Stimulated activated naive B cell treated with anti-CD40 and anti-IgM and Interleukin-4, amounts not matched to agents 10 μg/mL and 1 μg/mL and 100 μg/mL, for 72 hours (primary cell): ENCODE measurements around the gene PRKAR1B.

ENCODE experiments used
- ATAC-seq, 2 donors: fragments of 150-1000 bp; cut with Tn5 transposase; replicated peaks; 2 replicates each; pipeline ENCODE4 v1.10.0; 2021; ENCODE audit warnings: moderate library complexity in 1 of 2
- DNase-seq: peaks from one replicate; pipeline ENCODE4 v3.0.0; 2021
- H3K27ac Mint-ChIP-seq: one replicate; pipeline ENCODE4 v1.8.0; 2022; ENCODE audit warnings: mild to moderate bottlenecking, mixed read lengths
- H3K27me3 Mint-ChIP-seq, 2 donors: one replicate each; pipeline ENCODE4 v1.8.0; 2022; ENCODE audit warnings: mixed read lengths in 2 of 2
- H3K36me3 Mint-ChIP-seq, 2 donors: one replicate each; pipeline ENCODE4 v1.8.0; 2022; ENCODE audit warnings: mixed read lengths in 2 of 2, mild to moderate bottlenecking in 1 of 2
- H3K4me1 Mint-ChIP-seq, 2 donors: one replicate each; pipeline ENCODE4 v1.8.0; 2022; ENCODE audit warnings: mixed read lengths in 2 of 2, mild to moderate bottlenecking in 1 of 2
- H3K4me3 Mint-ChIP-seq, 2 donors: one replicate each; pipeline ENCODE4 v1.8.0; 2022; ENCODE audit warnings: mild to moderate bottlenecking in 2 of 2, mixed read lengths in 2 of 2, moderate library complexity in 1 of 2
- H3K9me3 Mint-ChIP-seq, 2 donors: one replicate each; pipeline ENCODE4 v1.8.0; 2022; ENCODE audit warnings: mixed read lengths in 2 of 2, mild to moderate bottlenecking in 1 of 2

PRKAR1B gene

GRCh38 chr7:549066-549890 lies 177.8 kb downstream of the PRKAR1B start:
- Mint-ChIP-seq H3K27me3 (no peaks in the 10 kb centered on the region), H3K27ac (peak overlapping the region; percentile 31), H3K4me1 (peaks cover 0 to 2% of the 10 kb centered on the region in 2 donors), H3K36me3 (peaks cover 16 to 33% of the 10 kb centered on the region in 2 donors), H3K9me3 (peaks cover 4 to 5% of the 10 kb centered on the region in 2 donors), H3K4me3 (no peak overlapping the region)
- no peak for DNase-seq
- no peak for ATAC-seq

- Mint-ChIP-seq H3K4me3 (no peak overlapping the region), H3K27ac (peak overlapping the region; percentile 56), H3K4me1 (peaks cover 0 to 2% of the 10 kb centered on the region in 2 donors), H3K27me3 (peaks cover 0 to 3% of the 10 kb centered on the region in 2 donors), H3K9me3 (peaks cover 4 to 5% of the 10 kb centered on the region in 2 donors), H3K36me3 (peaks cover 16 to 32% of the 10 kb centered on the region in 2 donors)
- ATAC-seq (no peak), DNase-seq (no peak)
Measured at GRCh38 chr7:548401-548800, 178.7 kb downstream of the PRKAR1B start.

DNA sequence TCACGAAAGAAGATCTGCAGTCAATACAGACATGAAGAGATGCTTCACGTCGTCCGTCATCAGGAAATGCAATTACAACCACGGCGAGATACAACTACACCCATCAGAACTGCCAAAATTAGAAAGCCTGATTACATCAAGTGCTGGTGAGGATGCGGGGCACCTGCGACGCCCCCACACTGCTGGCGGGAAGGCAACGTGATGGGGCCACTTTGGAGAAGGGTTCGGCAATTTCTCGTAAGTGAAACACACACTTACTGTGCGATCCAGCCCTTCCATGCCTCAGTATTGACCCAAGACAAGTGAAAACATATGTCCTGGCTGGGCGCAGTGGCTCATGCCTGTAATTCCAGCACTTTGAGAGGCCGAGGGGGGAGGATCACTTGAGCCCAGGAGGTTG lies 181.6 kb downstream of the PRKAR1B start:
- DNase-seq (no peak), ATAC-seq (no peak)
- Mint-ChIP-seq H3K27me3 (peaks cover 11 to 13% of the 10 kb centered on the region in 2 donors), H3K4me1 (peaks cover 6 to 7% of the 10 kb centered on the region in 2 donors), H3K27ac (no peak overlapping the region), H3K4me3 (no peak overlapping the region), H3K9me3 (peaks cover 4 to 11% of the 10 kb centered on the region in 2 donors), H3K36me3 (peaks cover 13 to 31% of the 10 kb centered on the region in 2 donors)

- Mint-ChIP-seq H3K9me3 (peaks cover 4 to 11% of the 10 kb centered on the region in 2 donors), H3K27me3 (peaks cover 11 to 13% of the 10 kb centered on the region in 2 donors), H3K4me1 (peaks cover 7 to 8% of the 10 kb centered on the region in 2 donors), H3K36me3 (peaks cover 5 to 22% of the 10 kb centered on the region in 2 donors), H3K27ac (no peak overlapping the region), H3K4me3 (no peak overlapping the region)
- ATAC-seq = no peak
- DNase-seq = no peak
Measured at GRCh38 chr7:544338-545221, 182.5 kb downstream of the PRKAR1B start.

GRCh38 chr7:543501-544337 lies 183.4 kb downstream of the PRKAR1B start:
- peaks cover 7 to 8% of the 10 kb centered on the region in 2 donors for H3K4me1 Mint-ChIP-seq
- no peak overlapping the region for H3K27ac Mint-ChIP-seq
- ATAC-seq (no peak), DNase-seq (no peak)
- H3K27me3 Mint-ChIP-seq = peaks cover 11 to 13% of the 10 kb centered on the region in 2 donors
- H3K9me3 Mint-ChIP-seq = peaks cover 4 to 11% of the 10 kb centered on the region in 2 donors
- no peak overlapping the region for H3K4me3 Mint-ChIP-seq
- H3K36me3 Mint-ChIP-seq = peaks cover 1 to 14% of the 10 kb centered on the region in 2 donors

DNA sequence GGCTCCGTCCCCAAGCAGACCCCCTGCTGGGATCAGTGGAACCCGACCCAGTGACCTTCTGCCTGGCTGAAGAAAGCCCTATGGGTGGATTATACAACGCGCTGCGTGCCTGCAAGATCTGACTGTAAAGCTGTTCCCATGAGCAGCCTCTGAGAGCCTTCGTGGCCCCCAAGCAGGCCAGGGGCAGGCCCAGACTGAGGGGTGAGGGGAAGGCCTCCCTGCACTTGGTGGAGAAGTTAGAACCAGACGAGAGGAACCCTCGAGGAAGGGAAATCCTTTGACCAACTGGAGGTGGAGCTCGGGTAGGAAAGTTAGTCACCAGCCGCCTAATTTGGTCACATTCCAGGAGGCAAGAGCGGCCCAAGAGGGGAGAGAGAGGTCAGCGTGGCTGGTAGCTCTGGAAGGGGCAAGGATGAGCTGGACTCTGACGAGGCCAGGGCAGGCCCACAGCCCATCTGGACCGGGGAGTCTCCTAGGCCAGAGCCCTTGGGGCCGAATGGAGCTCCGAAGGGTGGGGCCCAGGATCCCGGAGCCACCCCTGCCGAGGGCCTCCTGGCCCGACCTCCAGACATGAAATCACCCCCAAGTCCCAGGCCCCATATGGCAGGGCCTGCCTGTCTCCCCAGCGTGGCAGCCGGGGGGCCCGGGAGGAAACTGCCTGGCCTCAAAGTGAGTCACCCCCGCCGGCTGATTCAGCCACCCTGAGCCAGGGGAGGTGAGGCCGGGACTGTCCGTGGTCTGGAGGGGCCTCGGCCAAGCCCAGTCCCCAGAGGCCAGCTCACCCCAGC lies 184.2 kb downstream of the PRKAR1B start:
- peaks cover 11 to 13% of the 10 kb centered on the region in 2 donors for H3K27me3 Mint-ChIP-seq
- ATAC-seq = peak in 1 of 2 donors; percentile 51
- no peak overlapping the region for H3K27ac Mint-ChIP-seq
- peaks cover 0 to 6% of the 10 kb centered on the region in 2 donors for H3K36me3 Mint-ChIP-seq
- H3K4me1 Mint-ChIP-seq = peaks cover 7 to 8% of the 10 kb centered on the region in 2 donors
- H3K4me3 Mint-ChIP-seq = no peak overlapping the region
- peaks cover 4 to 11% of the 10 kb centered on the region in 2 donors for H3K9me3 Mint-ChIP-seq
- no peak for DNase-seq

DNA sequence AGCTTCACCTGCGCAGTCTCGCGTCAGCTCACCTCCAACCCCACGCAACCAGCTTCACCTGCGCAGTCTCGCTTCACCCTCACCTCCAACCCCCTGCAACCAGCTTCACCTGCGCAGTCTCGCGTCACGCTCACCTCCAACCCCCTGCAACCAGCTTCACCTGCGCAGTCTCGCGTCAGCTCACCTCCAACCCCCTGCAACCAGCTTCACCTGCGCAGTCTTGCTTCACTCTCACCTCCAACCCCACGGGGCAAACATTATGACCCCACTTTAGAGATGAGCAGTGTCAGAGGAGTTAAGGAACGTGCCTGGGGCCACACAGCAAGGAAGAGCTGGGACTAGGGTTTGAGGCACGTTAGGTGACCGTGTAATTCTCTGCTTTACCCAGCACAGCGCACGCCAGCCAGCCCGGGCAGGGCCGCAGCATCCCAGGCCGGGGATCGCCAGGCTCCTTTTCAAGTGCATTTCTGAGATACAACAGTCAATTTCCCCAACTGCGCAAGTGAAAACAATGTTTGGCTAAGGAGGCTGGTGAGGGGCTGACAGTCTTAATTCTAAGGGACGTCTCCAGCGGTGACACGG lies 184.9 kb downstream of the PRKAR1B start:
- H3K4me1 Mint-ChIP-seq = peaks cover 7 to 8% of the 10 kb centered on the region in 2 donors
- peaks cover 11 to 13% of the 10 kb centered on the region in 2 donors for H3K27me3 Mint-ChIP-seq
- H3K36me3 Mint-ChIP-seq = peaks cover 0 to 6% of the 10 kb centered on the region in 2 donors
- H3K9me3 Mint-ChIP-seq = peaks cover 4 to 11% of the 10 kb centered on the region in 2 donors
- DNase-seq (no peak), ATAC-seq (no peak)
- H3K27ac Mint-ChIP-seq = peak overlapping the region; percentile 6
- no peak overlapping the region for H3K4me3 Mint-ChIP-seq

GRCh38 chr7:541661-542060 lies 185.4 kb downstream of the PRKAR1B start:
- Mint-ChIP-seq H3K27me3 (peaks cover 11 to 13% of the 10 kb centered on the region in 2 donors), H3K4me3 (no peak overlapping the region), H3K4me1 (peaks cover 6 to 8% of the 10 kb centered on the region in 2 donors), H3K27ac (peak overlapping the region; percentile 6), H3K9me3 (peaks cover 4 to 11% of the 10 kb centered on the region in 2 donors), H3K36me3 (peaks cover 0 to under 1% of the 10 kb centered on the region in 2 donors)
- DNase-seq (no peak), ATAC-seq (no peak)

- no peaks in the 10 kb centered on the region for H3K36me3 Mint-ChIP-seq
- peaks cover 4 to 11% of the 10 kb centered on the region in 2 donors for H3K9me3 Mint-ChIP-seq
- DNase-seq = no peak
- H3K4me3 Mint-ChIP-seq = no peak overlapping the region
- peak overlapping the region; percentile 20 for H3K27ac Mint-ChIP-seq
- ATAC-seq = no peak
- peaks cover 11 to 13% of the 10 kb centered on the region in 2 donors for H3K27me3 Mint-ChIP-seq
- peaks cover 5 to 8% of the 10 kb centered on the region in 2 donors for H3K4me1 Mint-ChIP-seq
Measured at GRCh38 chr7:540997-541396, 186.1 kb downstream of the PRKAR1B start.

- peaks cover 5 to 8% of the 10 kb centered on the region in 2 donors for H3K4me1 Mint-ChIP-seq
- DNase-seq (no peak), ATAC-seq (no peak)
- H3K36me3 Mint-ChIP-seq = no peaks in the 10 kb centered on the region
- H3K27me3 Mint-ChIP-seq = peaks cover 11 to 13% of the 10 kb centered on the region in 2 donors
- H3K9me3 Mint-ChIP-seq = peaks cover 4 to 11% of the 10 kb centered on the region in 2 donors
- H3K27ac Mint-ChIP-seq = peak overlapping the region; percentile 20
- no peak overlapping the region for H3K4me3 Mint-ChIP-seq
Measured at GRCh38 chr7:540579-540978, 186.5 kb downstream of the PRKAR1B start.

DNA sequence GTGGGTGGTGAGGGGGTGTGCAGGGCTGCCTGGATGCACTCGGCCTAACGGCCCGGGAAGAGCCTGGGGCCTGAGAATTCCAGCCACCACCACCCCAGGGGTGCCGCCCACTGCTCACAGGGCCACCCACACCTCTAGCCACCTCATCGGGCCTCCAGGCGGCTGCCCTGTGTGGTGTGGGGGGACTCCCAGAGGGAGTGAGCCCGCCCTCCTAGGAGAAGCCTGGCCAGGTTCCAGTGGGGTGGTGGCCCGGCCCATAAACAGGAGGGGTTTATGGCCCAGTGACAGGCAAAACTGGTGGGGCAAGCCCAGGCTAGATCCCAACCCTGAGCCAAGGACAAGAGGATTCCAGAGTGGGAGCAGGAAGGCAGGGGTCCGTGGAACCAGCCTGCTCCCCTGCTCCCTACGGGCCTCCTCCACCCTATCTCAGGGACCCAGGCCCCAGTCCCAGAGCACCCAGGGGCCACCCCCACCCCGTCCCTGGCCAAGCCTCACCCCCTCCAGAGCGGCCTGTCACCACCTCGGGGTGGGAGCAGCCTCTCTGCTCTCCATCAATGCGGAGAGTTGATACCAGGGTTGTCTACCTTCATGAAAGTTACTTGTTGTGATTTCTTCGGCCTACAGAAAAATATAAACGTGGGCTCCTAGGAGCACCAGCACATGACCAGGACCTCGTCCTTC lies 187.2 kb downstream of the PRKAR1B start:
- Mint-ChIP-seq H3K36me3 (no peaks in the 10 kb centered on the region), H3K27me3 (peaks cover 17 to 18% of the 10 kb centered on the region in 2 donors), H3K27ac (no peak overlapping the region), H3K4me1 (peaks cover 5 to 8% of the 10 kb centered on the region in 2 donors), H3K9me3 (peaks cover 0 to 6% of the 10 kb centered on the region in 2 donors), H3K4me3 (no peak overlapping the region)
- ATAC-seq = no peak
- DNase-seq = no peak
